ENCODE data around the gene SMC1B. TPM values are rescaled to one million over a fixed set of nuclear protein-coding genes. Genes with fewer than 3 reads are reported as not detected.
"Not testable (repeated sequence)": the region's sequence is repeated elsewhere in the genome, so short reads cannot be mapped to it uniquely, and the experiment has no call there.

The SMC1B gene
- total RNA-seq, 2 donors from 2014 or later = not detected

- Histone ChIP-seq H3K4me1 (ENCODE audit: control insufficient read depth in 1 of 2, low read depth in 2 of 2) (no peaks in the 10 kb centered on the region), H3K27me3 (replicated peaks; ENCODE audit: insufficient read depth) (no peaks in the 10 kb centered on the region), H3K36me3 (no peaks in the 10 kb centered on the region), H3K27ac (no peak overlapping the region), H3K4me3 (no peak overlapping the region), H3K9me3 (no peaks in the 10 kb centered on the region)
- no peak for TF ChIP-seq CTCF (IDR thresholded peaks at IDR 0.05)
- no peak for DNase-seq (ENCODE audit: low spot score)
- ATAC-seq (ENCODE audit: insufficient number of reproducible peaks, low FRiP score, low read depth) = no peak
These were observed 37.4 kb downstream of the SMC1B start for GRCh38 chr22:45376009-45376408.

GRCh38 chr22:45373592-45373991, 39.8 kb downstream of the SMC1B start:
- not testable (repeated sequence) for H3K27me3 ChIP-seq (replicated peaks; ENCODE audit: insufficient read depth); H3K4me3 ChIP-seq; H3K36me3 ChIP-seq; H3K27ac ChIP-seq; ATAC-seq (ENCODE audit: insufficient number of reproducible peaks, low FRiP score, low read depth); H3K9me3 ChIP-seq; H3K4me1 ChIP-seq (ENCODE audit: control insufficient read depth in 1 of 2, low read depth in 2 of 2); DNase-seq (ENCODE audit: low spot score)

GRCh38 chr22:45366713-45367112, 46.7 kb downstream of the SMC1B start:
- Histone ChIP-seq H3K4me1 (ENCODE audit: control insufficient read depth in 1 of 2, low read depth in 2 of 2) (no peaks in the 10 kb centered on the region), H3K9me3 (peaks cover 4% of the 10 kb centered on the region), H3K4me3 (no peak overlapping the region), H3K27ac (no peak overlapping the region), H3K36me3 (no peaks in the 10 kb centered on the region), H3K27me3 (replicated peaks; ENCODE audit: insufficient read depth) (no peaks in the 10 kb centered on the region)
- DNase-seq (ENCODE audit: low spot score) (no peak), ATAC-seq (ENCODE audit: insufficient number of reproducible peaks, low FRiP score, low read depth) (no peak)
- no peak for TF ChIP-seq CTCF (IDR thresholded peaks at IDR 0.05)

- no peaks in the 10 kb centered on the region for H3K9me3 ChIP-seq
- TF ChIP-seq CTCF (IDR thresholded peaks at IDR 0.05) = no peak
- H3K4me3 ChIP-seq = no peak overlapping the region
- peaks cover 4 to 12% of the 10 kb centered on the region in 2 donors for H3K4me1 ChIP-seq (ENCODE audit: control insufficient read depth in 1 of 2, low read depth in 2 of 2)
- no peak overlapping the region for H3K27ac ChIP-seq
- no peaks in the 10 kb centered on the region for H3K27me3 ChIP-seq (replicated peaks; ENCODE audit: insufficient read depth)
- ATAC-seq (ENCODE audit: insufficient number of reproducible peaks, low FRiP score, low read depth) = no peak
- H3K36me3 ChIP-seq = no peaks in the 10 kb centered on the region
- DNase-seq (ENCODE audit: low spot score) = no peak
These were observed 53.8 kb downstream of the SMC1B start for GRCh38 chr22:45359627-45360026.

GRCh38 chr22:45358127-45358526, 55.3 kb downstream of the SMC1B start:
- H3K4me3 ChIP-seq = no peak overlapping the region
- no peak for ATAC-seq (ENCODE audit: insufficient number of reproducible peaks, low FRiP score, low read depth)
- H3K4me1 ChIP-seq (ENCODE audit: control insufficient read depth in 1 of 2, low read depth in 2 of 2) = peaks cover 4 to 12% of the 10 kb centered on the region in 2 donors
- no peaks in the 10 kb centered on the region for H3K9me3 ChIP-seq
- H3K27me3 ChIP-seq (replicated peaks; ENCODE audit: insufficient read depth) = no peaks in the 10 kb centered on the region
- no peak for DNase-seq (ENCODE audit: low spot score)
- no peaks in the 10 kb centered on the region for H3K36me3 ChIP-seq
- no peak overlapping the region for H3K27ac ChIP-seq
- no peak for TF ChIP-seq CTCF (IDR thresholded peaks at IDR 0.05)

- Histone ChIP-seq H3K4me3 (no peak overlapping the region), H3K36me3 (no peaks in the 10 kb centered on the region), H3K4me1 (ENCODE audit: control insufficient read depth in 1 of 2, low read depth in 2 of 2) (peaks cover 4 to 12% of the 10 kb centered on the region in 2 donors), H3K27ac (no peak overlapping the region), H3K27me3 (replicated peaks; ENCODE audit: insufficient read depth) (no peaks in the 10 kb centered on the region), H3K9me3 (no peaks in the 10 kb centered on the region)
- DNase-seq (ENCODE audit: low spot score) (no peak), ATAC-seq (ENCODE audit: insufficient number of reproducible peaks, low FRiP score, low read depth) (no peak)
- TF ChIP-seq CTCF (IDR thresholded peaks at IDR 0.05) = no peak
These were observed 55.9 kb downstream of the SMC1B start for GRCh38 chr22:45357490-45357889.

All from thoracic aorta (tissue), 2 donors.